Right ventricle myocardium inferior (tissue), 1 donor: Measurements from ENCODE around the gene MMP7. TPM values are rescaled to one million over a fixed set of nuclear protein-coding genes. Genes with fewer than 3 reads are reported as not detected.
"Not testable (repeated sequence)": the region's sequence is repeated elsewhere in the genome, so short reads cannot be mapped to it uniquely, and the experiment has no call there.

Experiments
- ATAC-seq: fragments of 200-7000 bp; cut with Tn5 transposase; one replicate; pipeline ENCODE4 v1.9.1; 2020; ENCODE audit warnings: mild to moderate bottlenecking, moderate library complexity
- DNase-seq: peaks from one replicate; pipeline ENCODE4 v3.0.0; 2021; ENCODE audit errors: missing footprints
- intact Hi-C: fragments of 100-400 bp; cut with DNase I; formaldehyde crosslinking; loops from one replicate; pipeline ENCODE4 v1.11.0; 2022
- total RNA-seq: library from RNA; stranded (reverse); fragmentation: NEBNext Ultra II Directional; extraction: Animal tissue kit (Norgen Biotek cat#: 25700); gene quantifications from one replicate; pipeline ENCODE4 v1.2.1, GENCODE V29; 2021
- donor health status: DM: no; HTN: yes; CAD: no; lungs with severe emphysema.

The MMP7 gene
- total RNA-seq, 1 donor from 2014 or later, result not detected

DNA sequence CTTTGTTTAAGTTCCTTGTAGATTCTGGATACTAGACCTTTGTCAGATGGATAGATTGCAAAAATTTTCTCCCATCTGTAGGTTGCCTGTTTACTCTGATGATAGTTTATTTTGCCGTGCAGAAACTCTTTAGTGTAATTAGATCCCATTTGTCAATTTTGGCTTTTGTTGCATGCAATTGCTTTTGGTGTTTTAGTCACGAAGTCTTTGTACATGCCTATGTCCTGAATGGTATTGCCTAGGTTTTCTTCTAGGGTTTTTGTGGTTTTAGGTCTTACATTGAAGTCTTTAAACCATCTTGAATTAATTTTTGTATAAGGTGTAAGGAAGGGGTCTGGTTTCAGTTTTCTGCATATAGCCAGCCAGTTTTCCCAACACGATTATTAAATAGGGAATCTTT lies 27.7 kb downstream of the MMP7 start:
- DNase-seq, ATAC-seq, intact Hi-C loops: not testable (repeated sequence)

DNA sequence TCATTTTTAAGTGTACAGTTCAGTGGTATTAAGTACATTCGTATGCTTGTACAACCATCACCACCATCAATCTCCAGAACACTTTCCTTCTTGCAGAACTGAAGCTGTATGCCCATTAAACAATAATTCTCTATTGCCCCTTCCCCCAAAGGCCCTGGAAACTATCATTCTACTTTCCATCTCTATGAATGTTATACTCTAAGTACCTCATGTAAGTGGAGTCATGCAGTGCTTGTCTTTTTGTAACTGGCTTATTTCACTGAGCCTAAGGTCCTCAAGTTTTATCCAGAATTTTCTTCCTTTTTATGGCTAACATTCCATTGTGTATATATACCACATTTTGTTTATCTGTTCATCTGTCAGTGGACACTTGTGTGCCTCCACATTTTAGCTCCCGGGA lies 29.7 kb downstream of the MMP7 start:
- no peak for ATAC-seq
- intact Hi-C loops, result no loop called here
- DNase-seq, result no peak

DNA sequence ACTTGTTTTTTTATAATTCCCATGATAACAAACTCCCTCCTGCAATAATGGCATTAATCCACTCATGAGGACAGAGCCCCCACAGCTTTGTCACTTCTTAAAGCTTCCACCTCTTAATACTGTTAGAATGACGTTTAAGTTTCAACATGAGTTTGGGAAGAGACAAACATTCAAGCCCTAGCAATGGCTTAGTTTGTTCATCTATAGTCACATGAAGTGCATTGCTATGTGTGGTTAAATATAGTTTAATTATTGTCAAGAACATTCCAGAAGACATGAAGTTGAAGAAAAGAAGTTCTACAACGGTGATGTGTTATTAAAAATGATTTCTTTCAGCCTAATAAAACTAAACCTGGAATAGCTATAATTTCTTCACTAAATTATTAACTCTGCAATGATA lies 30.6 kb downstream of the MMP7 start:
- DNase-seq (no peak), ATAC-seq (no peak)
- intact Hi-C loops, result loop anchor here (5.0 kb wide), 1 partner anchor 213 kb away; no protein-coding TSS in a partner anchor

DNA sequence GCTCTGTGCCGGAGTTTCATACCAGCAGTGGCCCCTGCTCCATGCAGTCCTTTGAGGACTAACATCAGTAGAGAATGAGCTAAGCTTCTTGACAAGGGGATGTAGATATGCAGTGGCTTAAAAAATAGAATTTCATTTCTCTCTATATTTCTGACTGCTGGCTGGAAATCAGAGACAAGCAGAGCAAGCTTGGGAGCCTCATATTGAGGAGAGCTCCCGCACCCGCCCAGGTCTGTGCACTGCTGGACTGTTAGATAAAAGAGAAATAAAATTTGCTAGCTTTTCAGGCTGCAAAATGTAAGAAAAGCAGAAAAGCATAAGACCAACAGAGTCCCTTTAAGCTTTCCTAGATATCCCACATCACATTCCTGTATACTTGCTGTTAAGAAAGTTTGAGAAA lies 31.4 kb downstream of the MMP7 start:
- no peak for ATAC-seq
- no peak for DNase-seq
- intact Hi-C loops, result loop anchor here (5.0 kb wide), 1 partner anchor 212 kb away; no protein-coding TSS in a partner anchor

DNA sequence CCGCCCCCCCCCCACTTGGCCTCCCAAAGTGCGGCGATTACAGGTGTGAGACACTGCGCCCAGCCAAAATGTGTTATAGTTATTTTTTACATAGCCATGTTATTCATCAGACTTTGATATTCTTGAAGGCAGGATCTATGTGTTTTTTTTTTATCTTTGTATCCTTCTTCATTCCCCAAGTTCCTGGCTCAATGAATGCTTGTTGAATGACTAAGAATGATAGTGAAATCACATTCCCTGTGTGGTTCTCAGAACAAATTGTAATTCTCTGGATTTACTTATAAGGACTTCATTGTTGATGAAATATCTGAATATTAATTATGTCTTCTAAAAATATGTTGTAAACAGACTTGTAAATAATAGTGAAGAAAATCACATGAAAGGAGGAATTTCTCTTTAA lies 33.5 kb downstream of the MMP7 start:
- ATAC-seq (no peak), DNase-seq (no peak)
- intact Hi-C loops, result loop anchor here (5.0 kb wide), 1 partner anchor 210 kb away; no protein-coding TSS in a partner anchor

DNA sequence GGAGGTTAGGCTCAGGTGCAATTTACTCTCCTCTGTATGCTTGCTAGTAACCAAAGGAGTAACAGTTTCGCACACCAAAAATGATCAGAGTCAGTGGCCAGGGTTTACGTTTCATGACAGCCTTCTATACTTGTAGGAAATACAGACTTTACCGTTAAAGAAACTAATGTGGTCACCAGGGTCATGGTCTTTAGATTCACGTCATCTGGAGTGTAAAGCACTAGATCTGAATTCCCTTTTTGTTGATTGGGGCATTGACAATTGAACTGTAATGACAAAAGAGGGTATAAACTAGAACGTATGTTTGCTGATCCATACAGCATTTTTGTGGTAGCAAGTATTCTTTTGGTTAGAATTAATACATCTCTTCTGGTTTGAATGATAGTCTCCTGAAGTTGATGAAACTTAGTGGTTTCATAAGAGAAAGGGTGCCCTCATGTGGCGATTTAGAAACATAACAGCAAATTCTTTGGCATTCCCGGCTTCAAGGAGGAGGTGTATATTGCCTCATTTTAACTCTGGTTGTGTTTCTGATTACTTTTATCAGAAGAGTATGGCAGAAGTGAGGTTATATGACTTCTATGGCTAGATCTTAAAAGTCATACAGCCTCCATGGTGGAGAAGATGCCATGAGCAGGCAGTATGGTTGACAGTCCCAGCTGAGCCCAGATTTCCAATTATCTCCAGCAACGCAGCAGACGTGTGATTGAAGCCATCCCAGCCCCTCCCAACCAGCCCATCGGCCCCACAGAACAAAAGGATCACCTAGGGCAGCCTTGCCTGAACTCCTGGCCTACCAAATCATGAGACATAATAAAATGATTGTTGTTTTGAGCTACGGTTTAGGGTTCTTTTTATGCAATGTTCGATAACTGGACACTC lies 35.1 kb downstream of the MMP7 start:
- ATAC-seq (peak; percentile 64), DNase-seq (no peak)
- intact Hi-C loops, result loop anchor here (1.0 to 5.0 kb wide), 3 partner anchors 105 to 208 kb away; no protein-coding TSS in a partner anchor

DNA sequence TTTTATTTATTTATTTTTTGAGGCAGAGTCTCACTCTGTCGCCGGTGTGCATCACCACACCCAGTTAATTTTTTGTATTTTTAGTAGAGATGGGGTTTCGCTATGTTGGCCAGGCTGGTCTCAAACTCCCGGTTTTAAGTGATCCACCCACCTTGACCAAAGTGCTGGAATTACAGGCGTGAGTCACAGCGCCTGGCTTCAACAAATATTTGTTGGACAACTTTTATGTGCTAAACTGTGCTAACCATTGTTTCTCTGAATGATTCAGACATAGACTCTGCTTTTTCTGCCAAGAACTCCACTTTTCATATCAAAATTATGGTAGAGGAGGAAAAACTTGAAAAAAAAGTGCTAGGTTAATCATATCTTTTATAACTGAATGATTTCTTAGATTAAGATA lies 36.3 kb downstream of the MMP7 start:
- intact Hi-C loops, result no loop called here
- no peak for DNase-seq
- ATAC-seq, result no peak

DNA sequence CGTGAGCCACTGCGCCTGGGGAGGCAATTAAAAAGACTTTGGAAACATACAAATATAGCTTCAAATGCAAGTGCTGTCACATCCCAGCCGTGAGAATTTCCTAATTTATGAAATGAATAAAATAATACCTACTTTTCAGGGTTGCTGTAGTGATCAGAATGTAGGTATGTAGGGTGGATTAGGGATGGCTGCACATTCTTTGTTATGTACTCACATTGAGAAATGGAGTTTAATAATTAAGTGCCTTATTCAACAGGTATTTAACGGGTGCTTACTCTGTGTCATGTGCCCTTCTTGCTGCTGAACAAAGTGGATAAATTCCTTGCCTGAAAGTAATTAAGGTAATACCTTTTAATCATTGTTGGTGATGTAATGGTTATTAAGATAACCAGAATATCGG lies 37.0 kb downstream of the MMP7 start:
- ATAC-seq, result no peak
- intact Hi-C loops, result no loop called here
- DNase-seq, result no peak

DNA sequence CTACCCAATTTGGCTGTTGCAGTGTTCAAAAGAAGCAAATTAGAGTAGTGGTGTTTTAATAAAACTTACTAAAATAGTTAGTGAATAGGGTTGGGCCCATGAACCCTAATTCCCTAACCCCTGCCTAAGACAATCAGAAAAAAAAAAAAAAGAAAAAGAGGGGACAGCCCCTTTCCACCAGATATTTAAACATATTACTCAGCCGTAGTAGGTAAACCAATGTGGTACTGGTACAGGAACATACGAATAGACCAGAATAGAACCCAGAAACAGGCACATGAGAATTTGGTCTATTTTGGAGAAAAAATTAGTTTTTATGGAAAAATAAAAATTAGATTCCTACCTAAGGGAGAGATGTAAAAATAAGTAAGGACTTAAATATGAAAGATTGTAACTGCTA lies 38.6 kb downstream of the MMP7 start:
- ATAC-seq (no peak), DNase-seq (no peak)
- intact Hi-C loops, result no loop called here

DNA sequence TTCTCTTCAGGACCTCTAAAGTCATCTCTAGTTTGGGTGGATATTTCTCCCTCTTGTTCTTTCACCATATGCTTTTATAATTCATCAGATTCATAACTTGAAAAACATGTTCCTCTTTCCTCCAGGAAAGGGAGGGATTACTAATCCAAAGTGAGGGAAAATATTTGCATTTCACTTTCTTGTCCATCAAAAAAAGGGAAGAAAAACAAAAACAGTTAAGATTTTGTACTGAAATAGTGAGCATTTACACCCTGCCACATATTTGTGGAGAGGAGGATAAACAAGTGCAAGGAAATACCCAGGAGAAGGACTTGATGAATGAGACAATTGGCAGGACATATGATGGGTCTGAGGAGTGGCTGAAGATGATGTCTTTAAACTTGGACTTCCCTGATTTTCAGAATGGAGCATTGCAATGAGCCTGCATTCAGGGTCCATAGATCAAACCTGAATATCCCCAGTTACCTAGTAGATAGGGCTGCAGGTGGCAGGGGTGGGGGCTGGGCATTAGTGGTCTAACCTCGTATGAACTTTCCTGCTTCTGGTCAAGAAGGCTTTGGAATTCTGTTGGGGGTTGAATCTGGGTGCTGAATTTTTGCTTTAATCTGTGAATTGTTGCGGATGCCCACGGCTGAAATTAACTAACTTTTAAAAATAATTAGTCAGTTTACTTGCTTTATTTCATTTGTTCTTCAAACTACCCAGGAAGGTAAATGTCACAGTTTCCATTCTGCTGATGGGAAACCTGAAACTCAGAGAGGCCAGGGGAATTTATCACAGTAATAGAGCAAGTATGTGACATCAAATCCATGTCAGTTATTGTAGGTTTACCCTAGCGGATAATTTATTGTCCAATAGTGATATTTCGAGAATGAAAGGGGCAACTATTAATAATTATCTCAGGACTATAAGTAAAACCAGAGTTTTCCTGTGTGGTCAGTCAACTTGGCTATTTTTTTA lies 41.1 kb downstream of the MMP7 start:
- DNase-seq (no peak), ATAC-seq (no peak)
- intact Hi-C loops, result no loop called here

DNA sequence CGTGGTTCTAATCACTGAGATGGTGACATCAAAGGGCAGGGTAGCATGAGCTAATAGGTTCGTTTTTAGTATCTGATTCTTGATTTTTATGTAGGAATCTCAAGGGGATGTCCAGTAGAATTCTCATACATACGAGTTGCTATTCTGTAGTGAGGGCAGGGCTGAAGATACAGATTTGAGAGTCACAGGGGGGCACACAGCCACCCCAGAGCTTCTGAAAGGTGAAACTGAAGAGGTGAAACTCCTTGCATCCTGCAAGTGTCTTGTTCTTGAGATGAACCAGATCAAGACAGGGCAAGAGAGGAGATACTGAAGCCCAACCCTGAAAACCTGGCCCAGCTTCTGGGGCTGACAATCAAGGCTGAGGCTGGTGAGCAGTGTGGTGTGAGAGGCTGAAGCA lies 42.3 kb downstream of the MMP7 start:
- no peak for ATAC-seq
- DNase-seq, result no peak
- intact Hi-C loops, result no loop called here

DNA sequence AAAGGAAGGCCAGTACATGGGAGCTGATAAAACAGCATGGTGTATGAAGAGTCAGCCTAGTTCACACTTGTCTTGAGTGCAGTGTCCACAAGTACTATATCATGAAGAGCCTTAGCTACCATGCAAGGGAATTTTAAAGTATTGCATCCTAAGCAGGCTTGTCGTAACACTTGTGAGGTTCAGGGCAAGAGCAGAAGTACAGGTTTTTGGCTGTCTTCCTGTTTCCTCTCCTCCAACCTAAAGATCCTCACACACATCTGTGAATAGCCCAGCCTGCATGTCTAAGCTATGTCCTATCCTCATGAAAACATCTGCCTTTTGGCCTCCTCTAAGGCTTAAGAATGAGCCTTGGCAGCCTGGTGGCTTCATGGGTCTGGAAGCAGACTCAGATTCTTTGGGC lies 43.3 kb downstream of the MMP7 start:
- no peak for ATAC-seq
- intact Hi-C loops, result no loop called here

DNA sequence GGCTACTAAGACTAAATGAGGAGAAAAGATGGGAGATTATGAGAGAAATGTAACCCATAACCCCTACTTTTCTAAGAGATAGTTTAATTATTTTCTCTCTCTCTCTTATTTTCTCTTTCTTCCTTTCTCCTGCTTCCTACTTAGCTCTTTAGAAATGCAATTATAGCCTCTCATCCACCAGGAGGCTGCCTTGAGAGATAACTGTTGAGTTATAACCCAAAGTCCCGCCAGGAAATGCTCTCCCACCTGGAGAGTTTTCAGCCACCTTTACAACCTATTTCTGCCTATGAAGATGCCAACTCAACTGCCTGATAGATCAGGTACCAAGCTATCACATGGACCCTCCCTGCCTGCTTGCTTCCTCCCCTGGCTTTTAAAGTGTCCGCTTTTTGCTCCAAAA lies 44.0 kb downstream of the MMP7 start:
- intact Hi-C loops, result no loop called here
- DNase-seq (no peak), ATAC-seq (no peak)

More for the DNA sequence above, 43.3 kb downstream of the MMP7 start:
- no peak for DNase-seq

DNA sequence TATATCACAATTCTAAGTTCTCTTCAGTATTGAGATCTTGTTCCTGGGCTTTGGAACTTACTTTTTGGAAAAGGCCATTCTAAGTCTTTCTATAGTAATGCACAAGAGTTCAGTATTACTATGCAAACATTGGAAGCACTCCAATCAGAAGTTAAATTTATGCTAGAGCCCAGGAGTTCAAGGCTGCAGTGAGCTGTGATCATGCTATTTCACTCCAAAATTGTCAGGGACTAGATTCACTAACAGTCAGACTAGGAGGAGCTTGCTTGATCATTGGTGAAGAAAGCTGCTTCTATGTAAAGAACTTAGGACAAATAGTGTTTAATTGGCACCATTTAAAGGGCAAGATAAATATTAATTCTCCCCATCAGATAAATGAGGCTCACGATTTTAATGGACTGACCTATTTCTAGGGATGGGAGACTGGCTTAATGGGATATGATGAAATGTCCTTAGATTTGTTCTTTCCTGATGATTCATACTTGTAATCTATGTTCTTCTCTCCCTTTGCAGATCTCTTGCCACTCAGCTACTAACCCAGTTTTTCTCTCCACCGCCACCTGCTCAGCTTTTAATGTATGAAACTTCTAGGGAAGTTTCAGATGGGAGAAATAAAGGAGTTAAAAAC lies 45.3 kb downstream of the MMP7 start:
- intact Hi-C loops, result no loop called here
- DNase-seq (no peak), ATAC-seq (no peak)

DNA sequence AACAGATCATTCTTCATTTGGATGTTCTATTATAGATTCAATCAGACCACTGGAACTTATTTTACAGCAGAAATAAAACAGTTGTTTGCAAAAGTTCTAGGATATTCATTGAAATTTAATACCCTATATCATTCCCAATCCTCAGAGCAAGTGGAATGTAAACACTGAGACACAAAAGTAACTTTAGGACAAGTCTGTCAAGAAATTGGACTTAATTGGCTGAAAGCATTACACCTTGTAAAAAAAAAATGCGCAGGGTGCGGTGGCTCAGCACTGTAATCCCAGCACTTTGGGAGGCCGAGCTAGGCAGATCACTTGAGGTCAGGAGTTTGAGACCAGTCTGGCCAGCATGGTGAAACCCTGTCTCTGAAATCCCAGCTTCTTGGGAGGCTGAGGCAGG lies 48.1 kb downstream of the MMP7 start:
- no peak for DNase-seq
- intact Hi-C loops, result no loop called here
- no peak for ATAC-seq

DNA sequence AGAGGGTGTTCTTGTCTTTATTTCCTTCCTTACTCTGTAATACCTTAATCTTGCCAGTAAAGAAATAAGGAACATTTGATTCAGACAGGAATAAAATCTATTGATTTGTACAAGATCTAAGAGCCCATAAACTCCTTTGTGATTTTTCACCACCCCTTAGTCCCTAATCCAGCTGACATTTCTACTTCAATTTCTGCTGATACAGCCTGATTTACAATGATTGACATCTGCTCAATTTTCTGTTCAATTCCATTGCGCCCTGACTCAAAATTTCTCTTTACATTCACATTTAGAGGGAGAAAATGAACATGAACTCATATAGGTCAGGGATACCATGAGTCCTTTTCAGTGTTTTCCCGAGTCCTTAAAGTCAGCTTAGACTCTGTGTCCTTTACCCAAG lies 50.8 kb downstream of the MMP7 start:
- ATAC-seq, result no peak
- no peak for DNase-seq
- intact Hi-C loops, result no loop called here

DNA sequence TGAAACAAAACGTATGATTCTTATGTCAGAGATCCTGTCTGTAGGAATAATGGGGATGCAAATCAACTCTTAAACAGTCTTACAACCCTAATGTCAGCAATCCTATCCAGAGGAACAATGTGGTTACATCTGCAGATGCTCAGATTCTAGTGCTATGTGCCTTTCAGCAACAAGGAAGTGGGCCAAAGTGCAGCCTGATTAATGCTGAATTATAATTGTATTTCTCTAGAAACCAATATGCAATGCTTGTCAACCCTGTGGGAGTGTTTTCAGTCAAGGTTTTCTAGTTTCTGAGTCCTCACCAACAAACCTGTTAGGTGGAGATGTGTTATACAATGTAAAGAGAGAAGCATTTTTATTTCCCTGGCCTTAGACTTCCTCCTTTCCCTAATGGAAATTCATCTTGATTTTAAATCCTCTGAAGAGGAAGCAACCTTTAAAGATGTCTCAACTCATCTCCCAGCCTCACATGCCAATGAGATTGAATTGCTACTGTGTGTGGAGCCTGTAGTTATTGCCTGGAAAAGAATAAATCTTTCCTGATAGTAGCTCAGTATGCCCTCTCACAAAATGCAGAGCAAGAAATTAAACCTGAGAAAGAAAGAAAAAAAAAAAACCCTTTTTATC lies 51.8 kb downstream of the MMP7 start:
- no peak for ATAC-seq
- no peak for DNase-seq
- intact Hi-C loops, result no loop called here

DNA sequence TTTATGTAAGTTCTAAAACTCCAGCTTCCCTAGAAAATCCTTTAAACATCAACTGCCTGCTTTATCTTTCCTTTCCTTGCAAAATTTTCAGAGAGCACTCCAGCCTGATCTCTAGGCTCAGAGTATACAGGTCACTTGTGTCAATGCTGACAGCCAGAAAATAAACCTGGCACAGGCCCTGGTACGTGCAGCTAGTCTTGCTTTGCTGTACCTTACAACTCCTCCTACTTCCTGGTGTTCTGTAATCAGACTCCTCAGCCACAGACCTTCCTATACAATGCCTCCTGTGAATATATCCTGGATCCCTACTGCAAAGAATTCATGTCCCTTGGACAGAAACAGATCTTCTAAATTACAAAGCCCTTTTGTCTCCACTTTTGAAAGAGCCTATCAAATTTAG lies 53.7 kb downstream of the MMP7 start:
- ATAC-seq, result peak; percentile 95
- intact Hi-C loops, result no loop called here
- no peak for DNase-seq

DNA sequence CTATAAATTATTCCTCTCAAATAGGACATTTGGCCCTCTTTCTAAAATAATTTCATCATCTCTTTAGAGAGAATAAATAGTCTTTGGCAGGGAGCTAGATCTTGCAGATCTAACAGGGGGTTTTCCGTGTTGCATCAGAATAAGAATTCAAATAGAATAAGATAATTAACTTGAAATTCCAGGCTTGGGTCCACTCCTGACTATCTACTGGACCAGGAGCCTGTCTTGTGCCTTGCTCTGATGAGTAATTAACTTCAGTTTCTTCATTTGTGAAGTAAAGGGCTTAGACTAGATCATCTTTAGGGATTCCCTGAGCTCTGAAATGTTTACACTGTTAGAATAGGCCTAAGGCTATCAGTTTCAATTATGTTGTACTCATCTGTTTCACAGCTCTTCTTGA lies 54.5 kb downstream of the MMP7 start:
- DNase-seq (no peak), ATAC-seq (peak; percentile 23)
- intact Hi-C loops, result no loop called here
